Measurements from ENCODE around the gene MED17. TPM values are rescaled to one million over a fixed set of nuclear protein-coding genes. Genes with fewer than 3 reads are reported as not detected.

MED17 gene
- total RNA-seq, 1 donor from 2014 or later, result 55.2 TPM

GRCh38 chr11:93807980-93808379 is 23.9 kb downstream of the MED17 start:
- POLR2A ChIA-PET, result no interaction called here
- Mint-ChIP-seq H3K4me3 (no peak overlapping the region), H3K4me1 (no peaks in the 10 kb centered on the region), H3K27ac (no peak overlapping the region), H3K9me3 (no peaks in the 10 kb centered on the region), H3K27me3 (no peaks in the 10 kb centered on the region), H3K36me3 (ENCODE audit: low read depth) (peaks cover 86% of the 10 kb centered on the region)
- no peak for DNase-seq
- no peak for ATAC-seq (ENCODE audit: low read depth)
- intact Hi-C loops (cut with micrococcal nuclease), result no loop called here
- TF ChIP-seq, protein P1, sequence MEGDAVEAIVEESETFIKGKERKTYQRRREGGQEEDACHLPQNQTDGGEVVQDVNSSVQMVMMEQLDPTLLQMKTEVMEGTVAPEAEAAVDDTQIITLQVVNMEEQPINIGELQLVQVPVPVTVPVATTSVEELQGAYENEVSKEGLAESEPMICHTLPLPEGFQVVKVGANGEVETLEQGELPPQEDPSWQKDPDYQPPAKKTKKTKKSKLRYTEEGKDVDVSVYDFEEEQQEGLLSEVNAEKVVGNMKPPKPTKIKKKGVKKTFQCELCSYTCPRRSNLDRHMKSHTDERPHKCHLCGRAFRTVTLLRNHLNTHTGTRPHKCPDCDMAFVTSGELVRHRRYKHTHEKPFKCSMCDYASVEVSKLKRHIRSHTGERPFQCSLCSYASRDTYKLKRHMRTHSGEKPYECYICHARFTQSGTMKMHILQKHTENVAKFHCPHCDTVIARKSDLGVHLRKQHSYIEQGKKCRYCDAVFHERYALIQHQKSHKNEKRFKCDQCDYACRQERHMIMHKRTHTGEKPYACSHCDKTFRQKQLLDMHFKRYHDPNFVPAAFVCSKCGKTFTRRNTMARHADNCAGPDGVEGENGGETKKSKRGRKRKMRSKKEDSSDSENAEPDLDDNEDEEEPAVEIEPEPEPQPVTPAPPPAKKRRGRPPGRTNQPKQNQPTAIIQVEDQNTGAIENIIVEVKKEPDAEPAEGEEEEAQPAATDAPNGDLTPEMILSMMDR (IDR thresholded peaks at IDR 0.05), result no peak
- CTCF ChIA-PET, result no interaction called here

- Mint-ChIP-seq H3K4me1 (no peaks in the 10 kb centered on the region), H3K27me3 (no peaks in the 10 kb centered on the region), H3K27ac (no peak overlapping the region), H3K36me3 (ENCODE audit: low read depth) (peaks cover 68% of the 10 kb centered on the region), H3K9me3 (no peaks in the 10 kb centered on the region), H3K4me3 (no peak overlapping the region)
- ChIA-PET CTCF (no interaction called here), POLR2A (no interaction called here)
- ATAC-seq (ENCODE audit: low read depth) (no peak), DNase-seq (no peak)
- intact Hi-C loops (cut with micrococcal nuclease), result no loop called here
- TF ChIP-seq, protein P1 (IDR thresholded peaks at IDR 0.05), result no peak
Observed at GRCh38 chr11:93813974-93814373, 29.9 kb downstream of the MED17 start.

GRCh38 chr11:93814966-93815633 is 31.0 kb downstream of the MED17 start:
- Mint-ChIP-seq H3K36me3 (ENCODE audit: low read depth) (peaks cover 59% of the 10 kb centered on the region), H3K27ac (no peak overlapping the region), H3K9me3 (no peaks in the 10 kb centered on the region), H3K4me1 (no peaks in the 10 kb centered on the region), H3K27me3 (no peaks in the 10 kb centered on the region), H3K4me3 (no peak overlapping the region)
- ChIA-PET CTCF (no interaction called here), POLR2A (no interaction called here)
- intact Hi-C loops (cut with micrococcal nuclease), result no loop called here
- TF ChIP-seq, protein P1 (IDR thresholded peaks at IDR 0.05), result no peak
- ATAC-seq (ENCODE audit: low read depth) (no peak), DNase-seq (no peak)

GRCh38 chr11:93817426-93818348 is 33.6 kb downstream of the MED17 start:
- no peak for DNase-seq
- H3K4me1 Mint-ChIP-seq, result no peaks in the 10 kb centered on the region
- H3K9me3 Mint-ChIP-seq, result no peaks in the 10 kb centered on the region
- intact Hi-C loops (cut with micrococcal nuclease), result no loop called here
- no peak overlapping the region for H3K27ac Mint-ChIP-seq
- ChIA-PET POLR2A (no interaction called here), CTCF (no interaction called here)
- no peaks in the 10 kb centered on the region for H3K27me3 Mint-ChIP-seq
- TF ChIP-seq, protein P1 (IDR thresholded peaks at IDR 0.05), result no peak
- H3K36me3 Mint-ChIP-seq (ENCODE audit: low read depth), result peaks cover 37% of the 10 kb centered on the region
- H3K4me3 Mint-ChIP-seq, result no peak overlapping the region
- no peak for ATAC-seq (ENCODE audit: low read depth)

DNA sequence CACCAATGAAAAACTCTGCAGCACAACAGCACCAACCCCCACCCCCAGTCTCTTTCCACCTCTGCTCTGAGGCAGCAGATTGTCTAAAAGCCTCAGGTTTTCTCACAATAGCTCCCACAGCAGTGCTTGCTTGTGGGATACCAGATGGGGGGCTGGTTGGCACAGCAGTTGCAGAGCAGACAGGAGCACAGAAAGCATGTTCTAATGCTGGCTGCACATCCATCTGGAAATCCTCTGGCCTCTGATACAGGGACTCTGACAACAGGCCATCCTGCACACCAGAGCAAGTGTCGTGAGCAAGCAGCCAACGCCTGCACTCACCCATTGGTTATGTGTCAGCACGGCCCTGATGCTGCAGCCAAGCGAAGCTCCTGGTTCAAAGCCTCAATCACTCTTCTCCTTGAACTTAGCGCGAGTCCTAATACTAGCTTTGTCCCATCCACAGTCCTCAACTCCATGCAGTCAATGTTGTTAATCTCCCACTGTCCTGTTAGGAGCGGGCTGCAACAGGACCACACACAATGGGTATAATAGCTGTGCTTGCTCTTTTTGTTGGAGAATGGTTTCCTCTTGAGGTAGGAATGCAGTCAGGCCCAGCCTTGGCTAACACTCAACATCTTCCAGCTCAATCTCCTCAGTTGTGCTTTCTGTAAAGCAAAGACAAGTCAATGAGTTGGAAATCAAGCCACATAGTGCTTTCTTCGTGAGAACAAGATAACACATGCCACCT is 36.0 kb downstream of the MED17 start:
- no peaks in the 10 kb centered on the region for H3K9me3 Mint-ChIP-seq
- no peak overlapping the region for H3K4me3 Mint-ChIP-seq
- ChIA-PET POLR2A (no interaction called here), CTCF (no interaction called here)
- intact Hi-C loops (cut with micrococcal nuclease), result no loop called here
- H3K36me3 Mint-ChIP-seq (ENCODE audit: low read depth), result peaks cover 16% of the 10 kb centered on the region
- H3K4me1 Mint-ChIP-seq, result no peaks in the 10 kb centered on the region
- ATAC-seq (ENCODE audit: low read depth) (no peak), DNase-seq (no peak)
- no peak overlapping the region for H3K27ac Mint-ChIP-seq
- TF ChIP-seq, protein P1 (IDR thresholded peaks at IDR 0.05), result no peak
- H3K27me3 Mint-ChIP-seq, result no peaks in the 10 kb centered on the region

Data from activated B cell treated with CpG ODN at 0.5 μM for 24 hours (primary cell).